ENCODE results near the gene VKORC1. TPM values are rescaled to one million over a fixed set of nuclear protein-coding genes. Genes with fewer than 3 reads are reported as not detected.

The VKORC1 gene
- total RNA-seq, 4 donors from 2014 or later = 20.6 to 207 (median 102) TPM

DNA sequence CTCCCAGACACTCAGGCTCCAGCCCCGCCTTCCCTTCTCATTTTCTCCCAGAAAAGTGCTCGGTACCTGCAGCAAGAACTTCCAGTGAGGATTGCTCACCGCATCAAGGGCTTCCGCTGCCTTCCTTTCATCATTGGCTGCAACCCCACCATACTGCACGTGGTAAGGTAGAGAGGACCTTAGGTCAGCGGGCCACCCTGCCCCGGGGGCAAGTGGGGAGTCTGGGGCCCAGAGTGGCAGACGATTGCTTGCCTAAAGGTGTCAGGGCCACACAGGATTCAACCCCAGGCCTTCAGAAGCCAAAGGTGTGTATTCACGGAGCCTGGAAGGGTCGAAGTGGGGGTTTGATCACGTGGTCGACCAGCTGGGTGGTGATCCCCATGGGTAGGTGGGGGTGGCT, 15.0 kb upstream of the VKORC1 start:
- DNase-seq = no peak
- Histone ChIP-seq H3K36me3 (peaks cover 0 to 38% (median 0%) of the 10 kb centered on the region in 3 donors), H3K4me1 (peaks cover 0 to 37% (median 11%) of the 10 kb centered on the region in 4 donors), H3K27ac (no peak overlapping the region), H3K4me3 (no peak overlapping the region), H3K27me3 (no peaks in the 10 kb centered on the region), H3K9me3 (no peaks in the 10 kb centered on the region)
- TF ChIP-seq, protein P1, sequence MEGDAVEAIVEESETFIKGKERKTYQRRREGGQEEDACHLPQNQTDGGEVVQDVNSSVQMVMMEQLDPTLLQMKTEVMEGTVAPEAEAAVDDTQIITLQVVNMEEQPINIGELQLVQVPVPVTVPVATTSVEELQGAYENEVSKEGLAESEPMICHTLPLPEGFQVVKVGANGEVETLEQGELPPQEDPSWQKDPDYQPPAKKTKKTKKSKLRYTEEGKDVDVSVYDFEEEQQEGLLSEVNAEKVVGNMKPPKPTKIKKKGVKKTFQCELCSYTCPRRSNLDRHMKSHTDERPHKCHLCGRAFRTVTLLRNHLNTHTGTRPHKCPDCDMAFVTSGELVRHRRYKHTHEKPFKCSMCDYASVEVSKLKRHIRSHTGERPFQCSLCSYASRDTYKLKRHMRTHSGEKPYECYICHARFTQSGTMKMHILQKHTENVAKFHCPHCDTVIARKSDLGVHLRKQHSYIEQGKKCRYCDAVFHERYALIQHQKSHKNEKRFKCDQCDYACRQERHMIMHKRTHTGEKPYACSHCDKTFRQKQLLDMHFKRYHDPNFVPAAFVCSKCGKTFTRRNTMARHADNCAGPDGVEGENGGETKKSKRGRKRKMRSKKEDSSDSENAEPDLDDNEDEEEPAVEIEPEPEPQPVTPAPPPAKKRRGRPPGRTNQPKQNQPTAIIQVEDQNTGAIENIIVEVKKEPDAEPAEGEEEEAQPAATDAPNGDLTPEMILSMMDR (IDR thresholded peaks at IDR 0.05) = no peak
- TF ChIP-seq POLR2A (IDR thresholded peaks at IDR 0.05) = no peak

DNA sequence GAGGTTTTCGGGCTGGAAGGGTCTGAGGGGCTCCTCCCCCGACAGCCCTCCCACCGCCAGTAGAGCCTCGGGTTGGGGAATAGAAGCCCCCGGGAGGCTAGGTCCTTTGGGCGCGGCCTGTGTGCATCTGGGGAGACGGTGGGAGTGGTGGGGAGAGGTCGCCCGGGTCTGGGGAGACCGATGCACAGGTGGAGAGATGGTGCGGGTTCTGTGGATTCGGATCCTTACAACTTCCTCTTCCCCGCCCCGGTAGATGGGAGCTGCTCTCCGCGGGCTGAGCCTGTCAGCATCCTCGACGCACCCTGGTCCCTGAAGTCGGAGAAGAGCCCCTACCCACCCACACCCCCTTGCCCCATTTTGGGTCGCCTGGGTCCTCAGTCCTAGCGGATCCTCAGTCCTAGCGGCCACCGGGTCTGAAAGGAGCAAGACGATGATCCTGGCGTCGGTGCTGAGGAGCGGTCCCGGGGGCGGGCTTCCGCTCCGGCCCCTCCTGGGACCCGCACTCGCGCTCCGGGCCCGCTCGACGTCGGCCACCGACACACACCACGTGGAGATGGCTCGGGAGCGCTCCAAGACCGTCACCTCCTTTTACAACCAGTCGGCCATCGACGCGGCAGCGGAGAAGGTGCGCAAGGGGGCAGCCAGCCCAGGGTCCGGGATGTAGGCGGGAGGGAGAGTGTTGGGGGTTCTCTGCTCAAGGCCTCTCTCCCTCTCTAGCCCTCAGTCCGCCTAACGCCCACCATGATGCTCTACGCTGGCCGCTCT, 14.4 kb upstream of the VKORC1 start:
- Histone ChIP-seq H3K27ac (peak overlapping the region; percentile 77 to 84 (median 82)), H3K36me3 (peaks cover 0 to 38% (median 0%) of the 10 kb centered on the region in 3 donors), H3K4me1 (peaks cover 0 to 31% (median 11%) of the 10 kb centered on the region in 4 donors), H3K9me3 (no peaks in the 10 kb centered on the region), H3K27me3 (no peaks in the 10 kb centered on the region), H3K4me3 (peak overlapping the region; percentile 66 to 98 (median 84))
- DNase-seq = no peak
- no peak for TF ChIP-seq POLR2A (IDR thresholded peaks at IDR 0.05)
- TF ChIP-seq, protein P1 (IDR thresholded peaks at IDR 0.05) = no peak

DNA sequence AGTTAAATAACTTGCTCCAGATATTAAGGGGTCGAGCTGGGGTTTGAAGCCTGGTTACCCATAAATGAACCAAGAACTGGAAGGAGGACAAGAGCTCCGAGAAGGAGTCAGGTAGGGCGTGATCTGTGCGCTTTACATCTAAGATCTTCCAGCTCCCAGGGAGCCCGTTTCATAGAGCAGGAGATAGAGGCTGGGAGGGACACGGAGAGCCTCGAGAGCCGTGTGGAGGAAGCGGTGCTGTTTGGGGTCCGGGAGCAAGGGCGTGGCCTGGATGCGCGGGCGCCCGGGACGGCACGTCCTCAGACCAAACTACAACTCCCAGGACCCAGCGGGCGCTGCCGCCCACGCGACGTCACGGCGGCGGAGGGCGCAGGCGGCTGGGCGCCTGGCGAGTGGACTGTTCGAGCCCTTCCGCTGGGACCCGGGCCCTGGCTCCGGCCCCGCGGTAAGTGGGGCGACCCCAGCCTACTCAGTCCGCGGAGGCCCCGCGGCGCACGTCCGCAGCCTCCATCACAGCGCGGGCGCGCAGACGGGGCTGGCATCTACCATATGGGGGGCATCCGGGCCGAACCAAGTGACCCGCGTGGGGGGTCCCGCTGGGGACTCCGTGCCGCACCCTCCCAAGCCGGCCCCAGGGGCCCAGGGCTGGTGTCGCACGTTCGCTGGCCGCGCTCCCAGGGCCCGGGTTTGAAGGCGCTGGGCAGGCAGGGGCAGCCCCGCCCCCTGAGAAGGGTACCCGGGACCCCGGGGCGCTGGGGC, 13.6 kb upstream of the VKORC1 start, which contains the start of gene BCKDK:
BCKDK (plus strand) TSS at position 352 of the 759 bp plus-strand sequence. CDS start 838 bp downstream, outside the sequence.
- Histone ChIP-seq H3K4me1 (peaks cover 0 to 23% (median 11%) of the 10 kb centered on the region in 4 donors), H3K9me3 (no peaks in the 10 kb centered on the region), H3K27me3 (no peaks in the 10 kb centered on the region), H3K4me3 (peak within 1 kb of the TSS; percentile 66 to 98 (median 84)), H3K27ac (peak within 1 kb of the TSS; percentile 77 to 84 (median 82)), H3K36me3 (peaks cover 0 to 37% (median 0%) of the 10 kb centered on the region in 3 donors)
- peak in 1 of 2 donors; percentile 50 for TF ChIP-seq POLR2A (IDR thresholded peaks at IDR 0.05)
- TF ChIP-seq, protein P1 (IDR thresholded peaks at IDR 0.05) = peak in 1 of 6 experiments; percentile 10
- peak; percentile 68 to 89 (median 82) for DNase-seq

- Histone ChIP-seq H3K4me1 (peaks cover 0 to 19% (median 11%) of the 10 kb centered on the region in 4 donors), H3K9me3 (no peaks in the 10 kb centered on the region), H3K4me3 (no peak overlapping the region), H3K27ac (peak overlapping the region in 1 of 4 donors; percentile 16), H3K36me3 (peaks cover 0 to 30% (median 0%) of the 10 kb centered on the region in 3 donors), H3K27me3 (no peaks in the 10 kb centered on the region)
- no peak for TF ChIP-seq POLR2A (IDR thresholded peaks at IDR 0.05)
- TF ChIP-seq, protein P1 (IDR thresholded peaks at IDR 0.05) = no peak
- DNase-seq = no peak
These were observed 12.9 kb upstream of the VKORC1 start for GRCh38 chr16:31107465-31107867.

Data from Peyer's patch (tissue), 4 donors.